Naive thymus-derived CD8-positive, alpha-beta T cell (primary cell): ENCODE data around the gene LYPD4. TPM values are rescaled to one million over a fixed set of nuclear protein-coding genes. Genes with fewer than 3 reads are reported as not detected.
A peak's percentile ranks its signal among the peaks of the same experiment; 100 is the strongest.

ENCODE experiments used
- ATAC-seq, 2 donors: fragments of 150-1000 bp; cut with Tn5 transposase in 1 of 2; sonication (Bioruptor Pico), chemical (Tn5 transposase) in 1 of 2; 1 replicate in 1 of 2; 2 replicates in 1 of 2; pipeline ENCODE4 v1.10.0; 2021; ENCODE audit warnings: mild to moderate bottlenecking in 2 of 2, moderate library complexity in 2 of 2
- POLR2A ChIA-PET: fragments of 350-600 bp; sonication (Branson Sonifier 250); formaldehyde crosslinking; loops from one replicate; lab custom pipeline; 2021; ENCODE audit warnings: antibody characterized with exemption; lab: Charles Lee
- DNase-seq, 10 donors: peaks; one replicate each; pipeline versions ENCODE4 v3.0.0 to v3.0.0-alpha.2; 2020 to 2022
- H3K27ac Mint-ChIP-seq, 10 donors: one replicate each; pipeline ENCODE4 v1.8.0; 2020 to 2022; ENCODE audit warnings: mild to moderate bottlenecking in 10 of 10, mixed read lengths in 10 of 10, moderate library complexity in 4 of 10, inconsistent platforms in 1 of 10
- H3K27me3 Mint-ChIP-seq, 5 donors: one replicate each; pipeline ENCODE4 v1.8.0; 2021 to 2022; ENCODE audit warnings: mixed read lengths in 5 of 5
- H3K36me3 Mint-ChIP-seq, 3 donors: one replicate each; pipeline ENCODE4 v1.8.0; 2020 to 2022; ENCODE audit warnings: mixed read lengths in 3 of 3, mild to moderate bottlenecking in 2 of 3, inconsistent platforms in 1 of 3
- H3K4me1 Mint-ChIP-seq, 4 donors: one replicate each; pipeline ENCODE4 v1.8.0; 2021 to 2022; ENCODE audit warnings: mixed read lengths in 4 of 4
- H3K4me3 Mint-ChIP-seq, 10 donors: one replicate each; pipeline ENCODE4 v1.8.0; 2020 to 2022; ENCODE audit warnings: mild to moderate bottlenecking in 10 of 10, mixed read lengths in 10 of 10, moderate library complexity in 6 of 10, inconsistent platforms in 1 of 10
- H3K9me3 Mint-ChIP-seq, 9 donors: one replicate each; pipeline ENCODE4 v1.8.0; 2020 to 2022; ENCODE audit warnings: mixed read lengths in 9 of 9, mild to moderate bottlenecking in 3 of 9, inconsistent platforms in 1 of 9, moderate library complexity in 1 of 9
- polyA plus RNA-seq, 3 donors: library from polyadenylated mRNA; unstranded; fragments of 300-500 nt; fragmentation: Illumina TruSeq; gene quantifications; one replicate each; pipeline ENCODE4 v1.2.3, GENCODE V29; 2021
- total RNA-seq, 8 experiments: library from RNA in 2 of 8; stranded (reverse) in 2 of 8; gene quantifications; one replicate each; pipeline ENCODE4 v1.2.3 and lab custom pipeline; 2021 to 2026

LYPD4 gene
- total and polyA plus RNA-seq, 5 experiments from 2014 or later: not detected

DNA sequence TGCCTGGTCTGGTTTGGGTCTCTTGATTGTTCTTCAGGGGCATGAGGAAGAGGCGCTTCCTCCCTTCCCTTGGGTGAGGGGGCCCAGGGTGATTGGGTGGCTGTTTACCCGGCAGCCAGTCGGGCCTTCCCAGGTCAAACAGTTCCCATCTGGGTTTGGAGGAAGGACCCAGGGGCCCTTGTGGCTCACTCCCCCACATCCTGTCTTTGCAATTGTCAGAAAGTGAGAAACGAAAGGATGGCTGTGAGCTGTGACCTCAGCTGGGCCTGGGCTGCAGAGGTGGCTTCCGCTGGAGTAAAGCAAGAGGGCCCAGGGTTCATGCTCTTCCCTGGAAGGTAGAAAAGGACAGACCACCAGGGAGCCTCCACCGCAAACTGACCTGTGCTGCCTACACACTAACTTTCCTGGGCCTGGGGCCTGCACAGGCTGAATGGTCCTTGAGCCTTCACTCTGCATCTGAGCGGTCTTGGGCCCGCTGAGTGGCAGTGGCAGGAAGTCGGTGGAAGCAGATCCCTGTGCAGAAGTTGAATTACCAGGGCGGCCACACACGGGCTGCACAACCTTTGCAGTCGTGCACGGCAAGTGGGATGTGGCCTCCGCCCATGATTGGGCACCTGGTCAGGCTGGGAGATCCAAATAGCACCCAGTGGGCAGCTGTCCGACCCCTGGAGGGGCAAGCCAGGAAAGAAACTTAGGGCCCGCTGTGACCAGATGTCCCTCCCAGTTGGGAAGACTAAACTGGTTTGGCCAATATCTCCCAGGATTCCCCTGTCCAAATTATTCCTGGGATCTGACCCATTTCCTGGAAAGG is 27.3 kb upstream of the LYPD4 start:
- no peaks in the 10 kb centered on the region for H3K9me3 Mint-ChIP-seq
- H3K36me3 Mint-ChIP-seq: peaks cover 0 to 35% (median 4%) of the 10 kb centered on the region in 3 donors
- H3K27me3 Mint-ChIP-seq: no peaks in the 10 kb centered on the region
- peak overlapping the region; percentile 89 to 100 (median 98) for H3K27ac Mint-ChIP-seq
- peaks cover 29 to 89% (median 78%) of the 10 kb centered on the region in 4 donors for H3K4me1 Mint-ChIP-seq
- H3K4me3 Mint-ChIP-seq: peak overlapping the region; percentile 53 to 86 (median 82)
- ATAC-seq: peak; percentile 35 to 51
- DNase-seq: peak in 9 of 10 donors; percentile 27 to 81 (median 63)
- POLR2A ChIA-PET: interaction anchor here (0.6 to 17.2 kb wide), 14 partner anchors 8 to 587 kb away, joined by 3 to 819 read pairs (median 8); partner anchors contain the start of genes ARHGEF1, ERFL, RABAC1 and RPS19

DNA sequence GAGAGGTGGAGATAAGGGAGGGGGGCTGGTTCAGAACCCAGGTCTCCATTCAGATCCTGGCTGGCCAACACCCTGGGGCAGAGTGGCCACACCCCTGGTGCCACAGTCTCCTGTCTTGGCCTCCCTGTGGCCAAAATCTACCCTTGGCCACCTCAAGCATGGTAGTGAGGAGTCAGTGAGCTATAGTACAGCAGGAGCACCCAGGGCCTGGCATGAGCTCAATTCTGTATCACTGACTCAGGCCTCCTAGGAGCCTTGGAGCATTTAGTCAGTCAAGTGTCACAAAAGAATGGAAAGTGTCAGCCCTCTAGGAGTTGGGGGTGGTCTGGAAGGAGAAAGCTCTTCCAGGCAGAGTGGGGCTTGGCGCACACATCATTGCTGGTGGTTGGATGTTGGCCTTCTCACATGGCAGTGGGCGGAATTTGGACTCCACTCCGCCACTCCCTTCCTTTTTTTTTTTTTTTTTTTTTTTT is 26.0 kb upstream of the LYPD4 start:
- DNase-seq (no peak), ATAC-seq (no peak)
- Mint-ChIP-seq H3K36me3 (peaks cover 0 to 44% (median 4%) of the 10 kb centered on the region in 3 donors), H3K27me3 (no peaks in the 10 kb centered on the region), H3K4me3 (peak overlapping the region in 9 of 10 donors; percentile 2 to 83 (median 47)), H3K27ac (peak overlapping the region; percentile 79 to 100 (median 90)), H3K4me1 (peaks cover 29 to 85% (median 71%) of the 10 kb centered on the region in 4 donors), H3K9me3 (no peaks in the 10 kb centered on the region)
- POLR2A ChIA-PET: interaction anchor here (0.7 to 17.2 kb wide), 9 partner anchors 7 to 88 kb away, joined by 4 to 819 read pairs (median 51); partner anchors contain the start of genes ARHGEF1, RABAC1 and RPS19

DNA sequence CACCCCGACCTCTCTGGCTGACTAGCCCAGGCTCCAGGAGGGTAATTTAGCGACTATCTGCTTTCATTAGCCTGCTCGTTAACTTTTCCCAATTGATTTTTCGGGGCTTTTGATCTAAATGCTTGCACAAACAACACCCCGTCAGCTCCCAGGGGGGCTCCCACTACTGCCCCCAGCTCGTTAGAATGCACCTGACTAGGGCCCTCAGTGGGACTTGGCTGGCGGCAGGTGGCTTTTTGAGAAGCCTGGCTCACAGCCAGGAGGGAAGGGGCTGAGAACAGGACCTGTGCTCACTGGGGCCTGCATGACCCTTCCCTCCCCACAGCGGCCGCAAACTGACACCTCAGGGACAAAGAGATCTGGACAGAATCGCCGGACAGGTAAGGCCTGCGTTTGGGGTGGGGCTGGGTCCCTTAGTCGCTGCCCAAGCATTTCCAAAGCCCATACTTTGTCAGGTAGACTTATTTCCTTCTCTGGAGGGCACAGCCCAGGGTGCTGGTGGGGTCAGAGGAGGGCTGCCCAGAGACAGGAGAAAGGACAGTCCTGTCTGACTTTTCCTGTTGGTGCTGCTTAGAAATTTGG is 25.0 kb upstream of the LYPD4 start:
- POLR2A ChIA-PET: interaction anchor here (1.6 to 17.2 kb wide), 5 partner anchors 9 to 80 kb away, joined by 20 to 819 read pairs (median 184); partner anchors contain the start of genes ARHGEF1 and RPS19
- H3K4me1 Mint-ChIP-seq: peaks cover 29 to 82% (median 69%) of the 10 kb centered on the region in 4 donors
- no peaks in the 10 kb centered on the region for H3K9me3 Mint-ChIP-seq
- no peaks in the 10 kb centered on the region for H3K27me3 Mint-ChIP-seq
- ATAC-seq (no peak), DNase-seq (no peak)
- peaks cover 0 to 54% (median 4%) of the 10 kb centered on the region in 3 donors for H3K36me3 Mint-ChIP-seq
- H3K4me3 Mint-ChIP-seq: peak overlapping the region in 2 of 10 donors; percentile 34 to 55
- H3K27ac Mint-ChIP-seq: peak overlapping the region; percentile 74 to 100 (median 88)

DNA sequence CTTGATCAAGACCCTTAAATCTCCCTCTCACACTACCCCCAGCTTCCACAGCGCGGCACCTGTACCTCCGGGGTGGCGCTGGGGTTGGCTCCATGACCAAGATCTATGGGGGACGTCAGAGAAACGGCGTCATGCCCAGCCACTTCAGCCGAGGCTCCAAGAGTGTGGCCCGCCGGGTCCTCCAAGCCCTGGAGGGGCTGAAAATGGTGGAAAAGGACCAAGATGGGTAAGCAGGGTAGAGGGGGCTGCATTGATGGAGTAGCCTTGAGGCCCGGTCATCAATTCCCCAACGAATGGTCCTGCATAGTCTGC is 24.5 kb upstream of the LYPD4 start:
- no peaks in the 10 kb centered on the region for H3K27me3 Mint-ChIP-seq
- no peak for ATAC-seq
- H3K4me1 Mint-ChIP-seq: peaks cover 32 to 82% (median 72%) of the 10 kb centered on the region in 4 donors
- H3K27ac Mint-ChIP-seq: peak overlapping the region in 9 of 10 donors; percentile 58 to 100 (median 91)
- peaks cover 0 to 59% (median 7%) of the 10 kb centered on the region in 3 donors for H3K36me3 Mint-ChIP-seq
- POLR2A ChIA-PET: interaction anchor here (0.6 to 17.2 kb wide), 5 partner anchors 9 to 77 kb away, joined by 4 to 819 read pairs (median 20); partner anchors contain the start of genes ARHGEF1 and RPS19
- H3K4me3 Mint-ChIP-seq: peak overlapping the region in 1 of 10 donors; percentile 53
- no peak for DNase-seq
- no peaks in the 10 kb centered on the region for H3K9me3 Mint-ChIP-seq

DNA sequence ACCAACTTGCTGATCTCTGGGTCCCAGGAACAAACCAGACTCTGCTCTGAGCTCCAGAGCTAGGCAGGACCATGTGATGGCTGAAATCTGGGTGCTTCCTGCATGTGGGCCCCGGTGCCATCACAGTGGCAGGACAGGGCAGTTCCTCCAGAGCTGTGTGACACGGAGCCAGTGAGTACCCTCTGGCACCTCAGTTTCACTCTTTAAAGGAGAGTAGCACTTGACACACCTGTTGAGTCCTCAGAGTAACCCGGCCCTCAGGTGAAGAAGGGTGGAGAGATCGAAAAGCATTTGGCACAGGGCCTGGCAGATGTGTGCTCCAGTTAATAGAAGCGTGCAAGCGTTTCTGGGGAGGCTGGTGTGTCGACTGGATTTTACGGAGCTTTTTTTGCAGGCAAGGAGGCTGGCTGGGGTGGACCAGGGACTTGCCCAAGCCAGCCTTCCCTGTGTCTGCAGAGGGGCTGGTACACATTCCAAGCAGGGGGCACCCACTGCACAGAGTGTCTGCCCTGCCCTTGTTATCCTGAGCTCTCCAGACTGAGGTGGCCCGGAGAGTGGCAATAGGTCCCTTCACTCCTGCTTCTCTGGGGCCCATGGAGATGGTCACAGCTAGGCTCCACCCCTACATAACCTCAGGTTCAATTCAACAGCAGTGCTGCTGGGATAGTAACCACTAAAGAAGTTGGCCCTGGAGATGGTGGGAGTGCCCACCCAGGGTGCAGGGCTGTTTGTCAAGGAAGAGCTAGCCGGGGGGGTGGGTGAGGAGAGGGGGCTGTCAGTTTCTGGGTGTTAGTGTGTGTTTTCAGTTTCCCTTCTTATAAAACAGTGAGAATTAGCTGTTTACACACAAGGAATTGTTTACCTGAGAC is 23.9 kb upstream of the LYPD4 start:
- Mint-ChIP-seq H3K36me3 (peaks cover 0 to 63% (median 10%) of the 10 kb centered on the region in 3 donors), H3K9me3 (no peaks in the 10 kb centered on the region), H3K4me1 (peaks cover 34 to 82% (median 73%) of the 10 kb centered on the region in 4 donors), H3K4me3 (peak overlapping the region in 8 of 10 donors; percentile 27 to 53 (median 34)), H3K27ac (peak overlapping the region; percentile 84 to 100 (median 91)), H3K27me3 (no peaks in the 10 kb centered on the region)
- DNase-seq: no peak
- POLR2A ChIA-PET: interaction anchor here (0.6 to 17.2 kb wide), 7 partner anchors 8 to 78 kb away, joined by 3 to 819 read pairs (median 6); partner anchors contain the start of genes ARHGEF1 and RPS19
- no peak for ATAC-seq

DNA sequence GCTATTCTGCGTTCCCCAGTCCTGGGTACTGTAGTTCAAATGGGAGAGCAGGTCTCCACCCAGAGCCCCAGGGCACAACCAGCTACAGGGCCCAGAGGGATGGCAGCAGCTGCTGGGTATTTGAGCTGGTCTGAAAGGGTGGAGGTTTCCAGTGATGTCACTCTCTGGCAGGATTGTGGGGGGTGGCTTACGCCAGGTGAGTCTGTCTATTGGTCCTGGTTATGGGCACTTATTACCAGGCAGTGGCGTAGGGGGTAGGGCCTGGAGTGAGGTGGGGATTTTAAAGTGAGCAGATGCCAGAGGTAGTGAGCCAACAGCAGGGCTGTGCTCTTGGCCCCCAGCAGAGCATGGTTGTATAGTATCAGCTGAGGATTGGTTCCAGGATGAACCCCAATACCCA is 21.8 kb upstream of the LYPD4 start:
- Mint-ChIP-seq H3K4me3 (peak overlapping the region in 3 of 10 donors; percentile 28 to 54 (median 50)), H3K27ac (peak overlapping the region; percentile 3 to 89 (median 77)), H3K9me3 (no peaks in the 10 kb centered on the region), H3K36me3 (peaks cover 0 to 81% (median 15%) of the 10 kb centered on the region in 3 donors), H3K4me1 (peaks cover 36 to 83% (median 73%) of the 10 kb centered on the region in 4 donors), H3K27me3 (no peaks in the 10 kb centered on the region)
- DNase-seq (no peak), ATAC-seq (no peak)
- POLR2A ChIA-PET: interaction anchor here (0.6 to 17.2 kb wide), 5 partner anchors 9 to 76 kb away, joined by 3 to 819 read pairs (median 9); partner anchors contain the start of gene ARHGEF1

DNA sequence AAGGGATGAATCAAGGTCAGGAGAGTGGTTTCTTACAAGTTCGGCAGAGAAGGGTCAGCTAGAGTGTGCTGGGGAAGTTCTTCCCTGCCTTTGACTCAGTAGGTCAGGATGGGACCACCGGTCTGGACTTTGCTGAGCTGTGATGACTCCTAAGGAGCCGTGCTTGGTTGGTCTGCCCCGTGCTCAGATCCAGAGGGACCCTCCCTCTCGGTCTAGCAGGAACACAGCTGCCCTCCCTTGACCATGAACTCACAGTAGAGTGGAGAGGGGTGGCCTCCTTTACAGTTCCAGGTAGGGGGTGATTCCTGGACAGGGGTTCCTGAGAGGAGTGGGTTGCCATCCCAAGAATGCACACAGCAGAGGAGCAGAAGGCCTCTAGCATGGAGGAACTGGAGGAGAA is 19.9 kb upstream of the LYPD4 start:
- POLR2A ChIA-PET: interaction anchor here (1.0 to 17.2 kb wide), 5 partner anchors 10 to 95 kb away, joined by 3 to 819 read pairs (median 3); partner anchors contain the start of genes ARHGEF1, CD79A and RABAC1
- DNase-seq (no peak), ATAC-seq (no peak)
- Mint-ChIP-seq H3K27me3 (no peaks in the 10 kb centered on the region), H3K4me1 (peaks cover 40 to 74% (median 69%) of the 10 kb centered on the region in 4 donors), H3K4me3 (peak overlapping the region in 4 of 10 donors; percentile 47 to 80 (median 56)), H3K36me3 (peaks cover 0 to 77% (median 14%) of the 10 kb centered on the region in 3 donors), H3K9me3 (no peaks in the 10 kb centered on the region), H3K27ac (peak overlapping the region in 8 of 10 donors; percentile 40 to 87 (median 81))

DNA sequence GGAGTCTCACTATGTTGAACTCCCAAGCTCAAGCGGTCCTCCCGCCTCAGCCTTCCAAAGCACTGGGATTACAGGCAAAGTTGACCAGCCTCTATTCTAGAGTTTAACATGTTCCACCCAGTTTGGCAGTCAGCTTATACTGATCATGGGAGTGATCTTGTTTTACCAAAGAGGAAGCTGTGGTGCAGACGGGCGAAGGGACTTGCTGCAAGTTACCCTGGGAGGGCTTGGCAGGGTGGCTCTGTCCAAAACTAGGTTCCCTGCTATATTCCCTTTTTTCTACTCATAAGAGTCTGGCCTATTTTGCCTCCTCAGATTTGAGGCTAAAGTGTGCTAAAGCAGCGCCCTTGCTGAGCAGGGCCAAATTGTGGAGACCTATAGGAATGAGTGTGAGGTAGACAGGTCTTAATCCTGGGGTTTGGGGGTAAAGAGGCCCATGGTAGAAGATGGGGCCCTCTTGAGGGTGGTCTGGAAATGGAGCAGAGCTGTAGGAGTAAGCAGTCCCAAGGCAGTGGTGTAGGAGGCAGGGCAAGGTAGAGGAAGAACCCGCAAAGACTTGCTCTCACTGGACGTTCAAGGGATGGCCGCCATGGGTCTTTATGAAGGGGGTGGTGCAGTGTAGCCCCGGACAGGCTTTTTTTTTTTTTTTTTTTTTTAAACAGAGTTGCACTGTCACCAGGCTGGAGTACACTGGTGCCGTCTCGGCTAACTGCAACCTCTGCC is 18.9 kb upstream of the LYPD4 start:
- no peaks in the 10 kb centered on the region for H3K27me3 Mint-ChIP-seq
- POLR2A ChIA-PET: interaction anchor here (0.6 to 17.2 kb wide), 10 partner anchors 11 to 573 kb away, joined by 3 to 819 read pairs (median 4); partner anchors contain the start of genes ARHGEF1, CD79A and RABAC1
- DNase-seq: no peak
- no peak for ATAC-seq
- peak overlapping the region; percentile 63 to 93 (median 84) for H3K27ac Mint-ChIP-seq
- H3K4me1 Mint-ChIP-seq: peaks cover 38 to 73% (median 65%) of the 10 kb centered on the region in 4 donors
- peaks cover 0 to 70% (median 14%) of the 10 kb centered on the region in 3 donors for H3K36me3 Mint-ChIP-seq
- H3K9me3 Mint-ChIP-seq: no peaks in the 10 kb centered on the region
- H3K4me3 Mint-ChIP-seq: peak overlapping the region in 9 of 10 donors; percentile 20 to 99 (median 79)

DNA sequence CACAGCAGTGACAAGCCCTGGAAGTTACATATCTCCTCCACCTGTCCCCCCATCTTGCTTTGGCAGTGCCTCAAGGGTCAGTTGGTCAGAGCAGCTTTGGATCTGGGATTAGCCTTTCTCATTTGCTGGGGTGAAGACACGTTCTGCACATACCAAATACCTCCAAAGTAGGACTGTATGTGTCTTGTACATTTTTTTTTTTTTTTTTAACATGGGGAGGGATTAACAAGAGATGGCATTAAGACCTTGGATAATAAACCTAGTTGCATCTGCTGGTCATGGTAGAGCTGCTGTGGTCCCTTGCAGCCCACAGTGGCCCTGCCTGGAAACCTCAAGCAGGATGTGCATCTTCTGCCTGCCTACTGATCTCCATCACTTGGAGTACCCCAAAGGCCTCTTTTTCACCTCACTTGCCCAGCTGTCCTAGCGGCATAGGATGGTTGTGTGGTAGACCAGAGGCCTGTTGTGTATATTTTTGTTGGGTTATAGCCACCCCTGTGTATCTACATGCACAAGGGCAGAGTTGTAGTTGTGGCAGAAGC is 18.0 kb upstream of the LYPD4 start:
- POLR2A ChIA-PET: interaction anchor here (0.6 to 17.2 kb wide), 7 partner anchors 12 to 573 kb away, joined by 3 to 819 read pairs (median 5); partner anchors contain the start of genes ARHGEF1, CD79A and RABAC1
- Mint-ChIP-seq H3K4me3 (peak overlapping the region in 9 of 10 donors; percentile 79 to 100 (median 88)), H3K27ac (peak overlapping the region in 9 of 10 donors; percentile 5 to 97 (median 89)), H3K36me3 (peaks cover 0 to 63% (median 14%) of the 10 kb centered on the region in 3 donors), H3K4me1 (peaks cover 32 to 65% (median 56%) of the 10 kb centered on the region in 4 donors), H3K9me3 (no peaks in the 10 kb centered on the region), H3K27me3 (no peaks in the 10 kb centered on the region)
- ATAC-seq (no peak), DNase-seq (no peak)

DNA sequence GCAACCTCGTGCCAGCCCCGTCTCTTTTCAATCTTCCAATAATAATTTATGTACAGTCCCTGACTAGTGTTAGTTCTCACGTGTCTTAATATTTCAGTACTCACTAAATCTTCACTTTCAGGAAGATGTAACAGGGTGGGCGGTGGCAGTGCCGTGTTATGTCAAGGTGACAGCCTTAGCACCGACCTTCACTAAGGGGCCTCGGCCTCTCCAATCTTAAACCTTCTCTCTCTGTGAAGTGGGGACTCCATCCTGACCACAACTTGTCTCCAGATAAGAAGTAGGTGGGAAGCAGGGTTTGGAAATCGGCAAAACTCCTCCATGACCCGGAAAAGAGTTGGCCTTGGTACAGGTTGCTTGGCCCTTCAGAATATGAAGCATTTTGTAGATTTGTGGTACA is 17.4 kb upstream of the LYPD4 start:
- H3K9me3 Mint-ChIP-seq: no peaks in the 10 kb centered on the region
- POLR2A ChIA-PET: interaction anchor here (1.6 to 17.2 kb wide), 7 partner anchors 12 to 97 kb away, joined by 4 to 819 read pairs (median 51); partner anchors contain the start of genes ARHGEF1, CD79A and RABAC1
- peak overlapping the region; percentile 80 to 100 (median 92) for H3K4me3 Mint-ChIP-seq
- no peaks in the 10 kb centered on the region for H3K27me3 Mint-ChIP-seq
- peaks cover 0 to 59% (median 14%) of the 10 kb centered on the region in 3 donors for H3K36me3 Mint-ChIP-seq
- H3K4me1 Mint-ChIP-seq: peaks cover 32 to 63% (median 54%) of the 10 kb centered on the region in 4 donors
- peak overlapping the region; percentile 28 to 99 (median 92) for H3K27ac Mint-ChIP-seq
- DNase-seq (no peak), ATAC-seq (no peak)
